Measurements from ENCODE around the gene POLA2. TPM values are rescaled to one million over a fixed set of nuclear protein-coding genes. Genes with fewer than 3 reads are reported as not detected.

The POLA2 gene
- total and polyA plus RNA-seq, 2 donors (not counting 1 experiment from before 2014, with no cell fraction given) = 2.8 to 9.8 TPM

GRCh38 chr11:65327021-65327420, 65.3 kb downstream of the POLA2 start:
- Histone ChIP-seq H3K27ac (ENCODE audit: insufficient read depth, low read length) (no peak overlapping the region), H3K36me3 (ENCODE audit: control insufficient read depth, insufficient read depth, low read length) (peaks cover 6% of the 10 kb centered on the region), H3K4me2 (ENCODE audit: extremely low read depth, insufficient read depth, low read length) (no peak overlapping the region), H3K27me3 (ENCODE audit: control insufficient read depth, insufficient read depth, low read length) (no peaks in the 10 kb centered on the region), H3K4me3 (replicated peaks in 1 of 4; ENCODE audit: control extremely low read depth in 1 of 4, insufficient read depth in 1 of 4, low read depth in 3 of 4, low read length in 4 of 4) (no peak overlapping the region), H3K9ac (ENCODE audit: insufficient read depth, low read length) (no peak overlapping the region), H2AFZ (ENCODE audit: low read length) (no peak overlapping the region), H3K4me1 (ENCODE audit: control insufficient read depth, extremely low read depth, insufficient read depth, low read length) (no peaks in the 10 kb centered on the region), H3K79me2 (ENCODE audit: control insufficient read depth, insufficient read depth, low read length) (peaks cover 7% of the 10 kb centered on the region), H4K20me1 (ENCODE audit: control insufficient read depth, extremely low read depth, insufficient read depth, low read length) (no peaks in the 10 kb centered on the region), H3K9me3 (ENCODE audit: control insufficient read depth, insufficient read depth, low read depth, low read length) (no peaks in the 10 kb centered on the region)
- no peak for DNase-seq (ENCODE audit: low read depth in 2 of 2)
- no peak for TF ChIP-seq CTCF (conservative IDR thresholded peaks at IDR 0.05 in 1 of 2, IDR thresholded peaks at IDR 0.05 in 1 of 2; ENCODE audit: low read depth in 1 of 2, low read length in 2 of 2)
- TF ChIP-seq EZH2 (IDR thresholded peaks at IDR 0.05; ENCODE audit: low read length, missing control alignments) = no peak

- Histone ChIP-seq H3K4me3 (replicated peaks in 1 of 4; ENCODE audit: control extremely low read depth in 1 of 4, insufficient read depth in 1 of 4, low read depth in 3 of 4, low read length in 4 of 4) (no peak overlapping the region), H2AFZ (ENCODE audit: low read length) (no peak overlapping the region), H3K27ac (ENCODE audit: insufficient read depth, low read length) (no peak overlapping the region), H3K79me2 (ENCODE audit: control insufficient read depth, insufficient read depth, low read length) (peaks cover 7% of the 10 kb centered on the region), H3K4me1 (ENCODE audit: control insufficient read depth, extremely low read depth, insufficient read depth, low read length) (no peaks in the 10 kb centered on the region), H3K9ac (ENCODE audit: insufficient read depth, low read length) (no peak overlapping the region), H3K27me3 (ENCODE audit: control insufficient read depth, insufficient read depth, low read length) (no peaks in the 10 kb centered on the region), H4K20me1 (ENCODE audit: control insufficient read depth, extremely low read depth, insufficient read depth, low read length) (no peaks in the 10 kb centered on the region), H3K9me3 (ENCODE audit: control insufficient read depth, insufficient read depth, low read depth, low read length) (no peaks in the 10 kb centered on the region), H3K4me2 (ENCODE audit: extremely low read depth, insufficient read depth, low read length) (no peak overlapping the region), H3K36me3 (ENCODE audit: control insufficient read depth, insufficient read depth, low read length) (no peaks in the 10 kb centered on the region)
- no peak for DNase-seq (ENCODE audit: low read depth in 2 of 2)
- TF ChIP-seq EZH2 (IDR thresholded peaks at IDR 0.05; ENCODE audit: low read length, missing control alignments) (no peak), CTCF (conservative IDR thresholded peaks at IDR 0.05 in 1 of 2, IDR thresholded peaks at IDR 0.05 in 1 of 2; ENCODE audit: low read depth in 1 of 2, low read length in 2 of 2) (no peak)
Observed at GRCh38 chr11:65329478-65329877, 67.7 kb downstream of the POLA2 start.

- Histone ChIP-seq H3K27ac (ENCODE audit: insufficient read depth, low read length) (no peak overlapping the region), H2AFZ (ENCODE audit: low read length) (no peak overlapping the region), H3K4me2 (ENCODE audit: extremely low read depth, insufficient read depth, low read length) (no peak overlapping the region), H3K27me3 (ENCODE audit: control insufficient read depth, insufficient read depth, low read length) (no peaks in the 10 kb centered on the region), H3K9ac (ENCODE audit: insufficient read depth, low read length) (no peak overlapping the region), H3K9me3 (ENCODE audit: control insufficient read depth, insufficient read depth, low read depth, low read length) (no peaks in the 10 kb centered on the region), H3K4me3 (replicated peaks in 1 of 4; ENCODE audit: control extremely low read depth in 1 of 4, insufficient read depth in 1 of 4, low read depth in 3 of 4, low read length in 4 of 4) (no peak overlapping the region), H4K20me1 (ENCODE audit: control insufficient read depth, extremely low read depth, insufficient read depth, low read length) (no peaks in the 10 kb centered on the region), H3K79me2 (ENCODE audit: control insufficient read depth, insufficient read depth, low read length) (peaks cover 12% of the 10 kb centered on the region), H3K4me1 (ENCODE audit: control insufficient read depth, extremely low read depth, insufficient read depth, low read length) (no peaks in the 10 kb centered on the region), H3K36me3 (ENCODE audit: control insufficient read depth, insufficient read depth, low read length) (no peaks in the 10 kb centered on the region)
- TF ChIP-seq EZH2 (IDR thresholded peaks at IDR 0.05; ENCODE audit: low read length, missing control alignments) (no peak), CTCF (conservative IDR thresholded peaks at IDR 0.05 in 1 of 2, IDR thresholded peaks at IDR 0.05 in 1 of 2; ENCODE audit: low read depth in 1 of 2, low read length in 2 of 2) (peak; percentile 70)
- peak; percentile 82 to 95 for DNase-seq (ENCODE audit: low read depth in 2 of 2)
Observed at GRCh38 chr11:65329944-65330403, 68.2 kb downstream of the POLA2 start.
